Measurements from ENCODE around the gene ELMO1. TPM values are rescaled to one million over a fixed set of nuclear protein-coding genes. Genes with fewer than 3 reads are reported as not detected.

The ELMO1 gene
- total and polyA plus RNA-seq, 2 experiments from 2014 or later, result 6.5 to 24.9 TPM

GRCh38 chr7:37081436-37081835 is 367.2 kb downstream of the ELMO1 start (continued):
- TF ChIP-seq ZNF462 (CRISPR knock-in tag; IDR thresholded peaks at IDR 0.05) (no peak), CREB1 (CRISPR knock-in tag; IDR thresholded peaks at IDR 0.05; ENCODE audit: low read depth) (no peak), POLR2AphosphoS5 (IDR thresholded peaks at IDR 0.05; ENCODE audit: low read depth) (no peak), JUNB (IDR thresholded peaks at IDR 0.05; ENCODE audit: unreplicated experiment) (no peak), ETS1 (IDR thresholded peaks at IDR 0.05) (no peak), REST (IDR thresholded peaks at IDR 0.05; ENCODE audit: unreplicated experiment) (no peak), EZH2 (IDR thresholded peaks at IDR 0.05; ENCODE audit: low read depth, unreplicated experiment) (no peak), ZNF331 (CRISPR knock-in tag; IDR thresholded peaks at IDR 0.05; ENCODE audit: low read depth) (no peak), EZH2phosphoT487 (IDR thresholded peaks at IDR 0.05; ENCODE audit: unreplicated experiment) (no peak), STAT1 (IDR thresholded peaks at IDR 0.05; ENCODE audit: unreplicated experiment) (no peak), NANOG (IDR thresholded peaks at IDR 0.05; ENCODE audit: borderline replicate concordance) (no peak), ZNF114 (CRISPR knock-in tag; IDR thresholded peaks at IDR 0.05) (no peak)

Data from GM23338 (cell line).